Gastrocnemius medialis (tissue), 4 donors: Measurements from ENCODE around the gene OLFML2A. TPM values are rescaled to one million over a fixed set of nuclear protein-coding genes. Genes with fewer than 3 reads are reported as not detected.

Experiments used
- ATAC-seq, 2 donors: fragments of 150-250 bp; one replicate each; pipeline ENCODE4 v1.9.1; 2016
- DNase-seq, 2 donors: peaks; one replicate each; pipeline ENCODE4 v3.0.0-alpha.2; 2019
- H3K27ac ChIP-seq, 4 donors: fragments of 200-600 bp; sonication (generic); 1 replicate in 1 of 4; 2 replicates in 3 of 4; pipeline ENCODE4 v1.5.1; 2016 to 2018; ENCODE audit warnings: mild to moderate bottlenecking in 2 of 4, moderate library complexity in 1 of 4
- H3K27me3 ChIP-seq, 3 donors: fragments of 200-600 bp; sonication (generic) in 2 of 3; 1 replicate in 1 of 3; 2 replicates in 2 of 3; pipeline versions ENCODE4 v1.5.1 to v1.6.0; 2016 to 2019; ENCODE audit warnings: mild to moderate bottlenecking in 1 of 3, moderate library complexity in 1 of 3
- H3K36me3 ChIP-seq, 2 donors: fragments of 200-600 bp; sonication (generic) in 1 of 2; one replicate each; pipeline ENCODE4 v1.5.1; 2017 to 2018
- H3K4me1 ChIP-seq, 2 donors: fragments of 200-600 bp; sonication (generic) in 1 of 2; one replicate each; pipeline ENCODE4 v1.5.1; 2016 to 2017; ENCODE audit warnings: mild to moderate bottlenecking in 2 of 2
- H3K4me3 ChIP-seq, 4 donors: fragments of 200-600 bp; sonication (generic) in 3 of 4; 1 replicate in 1 of 4; 2 replicates in 3 of 4; pipeline ENCODE4 v1.5.1; 2016 to 2019; ENCODE audit warnings: mild to moderate bottlenecking in 2 of 4
- H3K9me3 ChIP-seq, 3 donors: fragments of 200-600 bp; sonication (generic) in 2 of 3; 1 replicate in 1 of 3; 2 replicates in 2 of 3; pipeline ENCODE4 v1.5.1; 2016 to 2019
- POLR2A ChIP-seq, 2 donors: fragments of 450-650 bp; IDR thresholded peaks; one replicate each; pipeline ENCODE4 v1.6.1; 2017; ENCODE audit warnings: antibody characterized with exemption in 2 of 2, mild to moderate bottlenecking in 2 of 2, moderate library complexity in 2 of 2
- in situ Hi-C, 4 donors: fragments of 200-750 bp; cut with MboI; loops; one replicate each; pipeline versions ENCODE4 v1.15.0 to v1.8.0; 2017; ENCODE audit warnings: low sequenced_read_pairs in 4 of 4
- intact Hi-C: fragments of 100-400 bp; cut with DNase I; formaldehyde crosslinking; loops from one replicate; pipeline ENCODE4 v1.15.1; 2023; ENCODE audit warnings: low total_unique reads
- total RNA-seq, 4 donors: library from RNA; depleted of rRNA; stranded (reverse); fragments of >200 nt; gene quantifications; one replicate each; pipeline versions ENCODE4 v1.1.0 to v1.2.3, GENCODE V29; 2016
- TF ChIP-seq, protein P1 (sequence below), 5 experiments: fragments of 450-650 bp in 3 of 5; fragments of 200-600 bp in 2 of 5; sonication (generic) in 2 of 5; IDR thresholded peaks in 4 of 5; conservative IDR thresholded peaks in 1 of 5; 1 replicate in 4 of 5; 2 replicates in 1 of 5; pipeline ENCODE4 v1.5.1; 2016 to 2019; ENCODE audit warnings: antibody characterized with exemption in 5 of 5, mild to moderate bottlenecking in 3 of 5, moderate library complexity in 3 of 5

The OLFML2A gene
- total RNA-seq, 4 donors from 2014 or later = 6.9 to 48.0 (median 32.8) TPM

GRCh38 chr9:124766326-124766725, 10.6 kb upstream of the OLFML2A start:
- Histone ChIP-seq H3K27ac (no peak overlapping the region), H3K9me3 (no peaks in the 10 kb centered on the region), H3K4me3 (no peak overlapping the region), H3K27me3 (peaks cover 8 to 38% (median 17%) of the 10 kb centered on the region in 3 donors), H3K4me1 (peaks cover 10 to 13% of the 10 kb centered on the region in 2 donors), H3K36me3 (no peaks in the 10 kb centered on the region)
- TF ChIP-seq POLR2A (IDR thresholded peaks at IDR 0.05) = no peak
- in situ Hi-C loops = loop anchor here in 2 of 4 donors (25.0 kb wide), 3 partner anchors 371 to 621 kb away; partner anchors contain the start of gene SCAI (in 2 of the 2)
- ATAC-seq = no peak
- intact Hi-C loops = no loop called here
- no peak for DNase-seq

DNA sequence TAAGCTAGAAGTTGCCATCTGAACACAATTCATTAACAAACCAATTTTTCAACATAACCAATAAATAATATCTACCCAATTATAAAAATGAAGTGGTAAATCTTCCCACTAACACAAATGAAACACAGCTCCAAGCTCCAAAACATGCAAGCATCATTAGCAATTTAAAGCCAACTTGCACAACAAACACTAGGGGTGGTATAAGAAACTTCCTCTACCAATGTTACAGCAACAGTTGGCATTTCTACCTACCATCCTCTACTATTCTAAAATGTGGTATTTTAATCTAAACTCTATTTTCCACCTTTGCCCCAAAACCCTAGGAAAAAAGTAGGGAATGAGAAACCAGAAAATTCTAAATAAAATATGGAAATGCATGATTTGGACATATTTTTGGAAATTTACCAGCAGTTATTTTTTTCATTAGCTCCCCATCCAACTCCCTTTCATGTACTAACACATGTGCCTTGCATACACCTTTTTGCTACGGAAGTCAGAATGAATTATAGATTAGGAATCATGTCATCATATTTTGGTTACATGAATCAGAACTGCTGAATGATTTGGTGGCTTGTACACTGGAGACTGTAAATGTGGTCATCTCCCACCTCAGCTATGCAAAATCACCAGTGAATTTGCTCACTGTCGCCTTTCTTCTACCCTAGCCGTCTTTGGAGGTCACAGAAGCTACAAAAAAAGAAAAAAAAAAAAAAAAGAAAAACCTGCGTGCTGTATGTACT, 9.9 kb upstream of the OLFML2A start:
- H3K36me3 ChIP-seq = no peaks in the 10 kb centered on the region
- no peak overlapping the region for H3K27ac ChIP-seq
- no peaks in the 10 kb centered on the region for H3K9me3 ChIP-seq
- DNase-seq (no peak), ATAC-seq (no peak)
- intact Hi-C loops (no loop called here), in situ Hi-C loops (loop anchor here in 2 of 4 donors (25.0 kb wide), 3 partner anchors 370 to 620 kb away; partner anchors contain the start of gene SCAI (in 2 of the 2))
- no peak overlapping the region for H3K4me3 ChIP-seq
- H3K4me1 ChIP-seq = peaks cover 10 to 17% of the 10 kb centered on the region in 2 donors
- TF ChIP-seq, protein P1, sequence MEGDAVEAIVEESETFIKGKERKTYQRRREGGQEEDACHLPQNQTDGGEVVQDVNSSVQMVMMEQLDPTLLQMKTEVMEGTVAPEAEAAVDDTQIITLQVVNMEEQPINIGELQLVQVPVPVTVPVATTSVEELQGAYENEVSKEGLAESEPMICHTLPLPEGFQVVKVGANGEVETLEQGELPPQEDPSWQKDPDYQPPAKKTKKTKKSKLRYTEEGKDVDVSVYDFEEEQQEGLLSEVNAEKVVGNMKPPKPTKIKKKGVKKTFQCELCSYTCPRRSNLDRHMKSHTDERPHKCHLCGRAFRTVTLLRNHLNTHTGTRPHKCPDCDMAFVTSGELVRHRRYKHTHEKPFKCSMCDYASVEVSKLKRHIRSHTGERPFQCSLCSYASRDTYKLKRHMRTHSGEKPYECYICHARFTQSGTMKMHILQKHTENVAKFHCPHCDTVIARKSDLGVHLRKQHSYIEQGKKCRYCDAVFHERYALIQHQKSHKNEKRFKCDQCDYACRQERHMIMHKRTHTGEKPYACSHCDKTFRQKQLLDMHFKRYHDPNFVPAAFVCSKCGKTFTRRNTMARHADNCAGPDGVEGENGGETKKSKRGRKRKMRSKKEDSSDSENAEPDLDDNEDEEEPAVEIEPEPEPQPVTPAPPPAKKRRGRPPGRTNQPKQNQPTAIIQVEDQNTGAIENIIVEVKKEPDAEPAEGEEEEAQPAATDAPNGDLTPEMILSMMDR (IDR thresholded peaks at IDR 0.05 in 4 of 5, conservative IDR thresholded peaks at IDR 0.05 in 1 of 5) = no peak
- TF ChIP-seq POLR2A (IDR thresholded peaks at IDR 0.05) = no peak
- peaks cover 8 to 38% (median 17%) of the 10 kb centered on the region in 3 donors for H3K27me3 ChIP-seq

GRCh38 chr9:124767821-124768220, 9.1 kb upstream of the OLFML2A start:
- H3K4me1 ChIP-seq = peaks cover 10 to 20% of the 10 kb centered on the region in 2 donors
- H3K27me3 ChIP-seq = peaks cover 8 to 38% (median 17%) of the 10 kb centered on the region in 3 donors
- DNase-seq = no peak
- H3K36me3 ChIP-seq = no peaks in the 10 kb centered on the region
- in situ Hi-C loops (loop anchor here in 2 of 4 donors (25.0 kb wide), 3 partner anchors 369 to 619 kb away; partner anchors contain the start of gene SCAI (in 2 of the 2)), intact Hi-C loops (no loop called here)
- H3K27ac ChIP-seq = no peak overlapping the region
- no peaks in the 10 kb centered on the region for H3K9me3 ChIP-seq
- H3K4me3 ChIP-seq = no peak overlapping the region
- TF ChIP-seq POLR2A (IDR thresholded peaks at IDR 0.05) = no peak
- TF ChIP-seq, protein P1 (IDR thresholded peaks at IDR 0.05 in 4 of 5, conservative IDR thresholded peaks at IDR 0.05 in 1 of 5) = no peak
- ATAC-seq = no peak

DNA sequence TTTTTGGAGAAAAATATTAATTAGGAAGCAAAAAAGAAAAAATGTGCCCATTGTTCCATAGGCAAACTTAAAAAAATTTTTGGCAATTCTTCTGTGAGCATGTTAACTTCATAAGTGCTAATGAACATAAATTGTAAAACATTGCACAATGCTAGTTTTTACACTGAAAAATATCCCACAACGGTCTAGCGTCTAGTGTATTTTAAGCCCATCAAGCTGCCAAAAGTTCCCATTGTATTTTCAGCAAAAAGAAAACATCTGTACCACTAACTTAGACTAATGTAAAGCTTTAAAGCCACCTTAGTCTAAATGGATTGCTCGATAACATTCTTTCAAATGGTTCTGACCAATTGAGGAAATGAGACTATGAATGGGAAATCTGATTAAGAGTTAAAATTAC, 8.6 kb upstream of the OLFML2A start:
- TF ChIP-seq POLR2A (IDR thresholded peaks at IDR 0.05) = no peak
- TF ChIP-seq, protein P1 (IDR thresholded peaks at IDR 0.05 in 4 of 5, conservative IDR thresholded peaks at IDR 0.05 in 1 of 5) = no peak
- in situ Hi-C loops (loop anchor here in 2 of 4 donors (25.0 kb wide), 3 partner anchors 369 to 619 kb away; partner anchors contain the start of gene SCAI (in 2 of the 2)), intact Hi-C loops (no loop called here)
- Histone ChIP-seq H3K36me3 (no peaks in the 10 kb centered on the region), H3K27me3 (peaks cover 8 to 38% (median 15%) of the 10 kb centered on the region in 3 donors), H3K9me3 (no peaks in the 10 kb centered on the region), H3K4me3 (no peak overlapping the region), H3K4me1 (peaks cover 10 to 20% of the 10 kb centered on the region in 2 donors), H3K27ac (no peak overlapping the region)
- ATAC-seq (no peak), DNase-seq (no peak)
